Measurements from ENCODE around the gene GRIN3B.

Gene GRIN3B

DNA sequence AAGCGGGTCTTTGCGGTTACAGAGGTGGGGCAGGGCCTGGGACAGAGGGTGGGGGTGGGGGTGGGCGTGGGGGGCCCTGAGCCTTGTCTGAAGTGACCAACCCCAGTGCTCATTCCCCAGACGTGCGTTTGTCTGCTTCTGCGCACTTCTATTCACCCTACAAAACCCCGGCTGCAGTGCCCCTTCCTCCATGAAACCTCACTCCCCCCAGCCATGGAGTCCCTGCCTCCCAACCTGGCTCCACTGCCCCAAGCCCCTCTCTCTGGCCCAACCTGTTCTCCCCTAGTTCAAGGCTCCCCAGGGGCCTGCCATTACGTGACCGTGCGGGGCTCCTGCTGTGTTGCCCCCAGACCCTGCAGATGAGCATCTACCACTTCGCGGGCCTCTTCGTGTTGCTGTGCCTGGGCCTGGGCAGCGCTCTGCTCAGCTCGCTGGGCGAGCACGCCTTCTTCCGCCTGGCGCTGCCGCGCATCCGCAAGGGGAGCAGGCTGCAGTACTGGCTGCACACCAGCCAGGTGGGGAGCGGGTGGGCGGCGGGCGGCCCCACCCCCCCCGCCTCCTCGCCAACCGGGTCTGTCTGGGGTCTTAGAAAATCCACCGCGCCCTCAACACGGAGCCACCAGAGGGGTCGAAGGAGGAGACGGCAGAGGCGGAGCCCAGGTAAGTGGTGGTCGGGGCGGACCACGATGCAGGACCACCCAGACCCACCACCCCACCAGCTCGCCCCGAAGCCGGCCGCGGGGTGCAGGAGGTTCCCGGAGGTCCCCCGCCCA lies 8.2 kb downstream of the GRIN3B start:
- no peak for FAIRE-seq

DNA sequence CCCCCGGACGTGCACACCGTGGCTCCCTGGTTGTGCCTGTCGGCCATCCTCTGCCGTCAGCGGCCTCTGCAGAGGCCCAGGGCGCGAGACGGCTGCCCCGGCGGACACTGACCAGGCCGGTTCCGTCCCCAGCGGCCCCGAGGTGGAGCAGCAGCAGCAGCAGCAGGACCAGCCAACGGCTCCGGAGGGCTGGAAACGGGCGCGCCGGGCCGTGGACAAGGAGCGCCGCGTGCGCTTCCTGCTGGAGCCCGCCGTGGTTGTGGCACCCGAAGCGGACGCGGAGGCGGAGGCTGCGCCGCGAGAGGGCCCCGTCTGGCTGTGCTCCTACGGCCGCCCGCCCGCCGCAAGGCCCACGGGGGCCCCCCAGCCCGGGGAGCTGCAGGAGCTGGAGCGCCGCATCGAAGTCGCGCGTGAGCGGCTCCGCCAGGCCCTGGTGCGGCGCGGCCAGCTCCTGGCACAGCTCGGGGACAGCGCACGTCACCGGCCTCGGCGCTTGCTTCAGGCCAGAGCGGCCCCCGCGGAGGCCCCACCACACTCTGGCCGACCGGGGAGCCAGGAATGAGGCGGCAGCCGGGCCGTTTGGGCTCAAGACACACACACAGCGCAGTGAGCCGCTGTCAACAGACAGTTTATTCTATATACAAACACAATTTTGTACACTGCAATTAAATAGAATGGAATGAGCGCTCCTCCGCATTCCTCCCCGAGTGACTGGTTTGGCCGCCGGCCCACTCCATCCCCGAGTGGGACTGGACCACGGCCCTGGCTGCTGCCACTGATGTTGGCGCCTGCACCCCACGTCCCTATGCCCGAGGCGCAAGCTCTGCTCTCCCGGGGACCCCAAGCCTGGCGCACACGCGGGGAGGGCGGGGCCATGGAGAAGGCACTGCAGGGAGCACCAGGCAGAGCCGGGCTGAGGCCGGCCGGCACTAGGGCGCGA lies 9.1 kb downstream of the GRIN3B start:
- FAIRE-seq = no peak

DNA sequence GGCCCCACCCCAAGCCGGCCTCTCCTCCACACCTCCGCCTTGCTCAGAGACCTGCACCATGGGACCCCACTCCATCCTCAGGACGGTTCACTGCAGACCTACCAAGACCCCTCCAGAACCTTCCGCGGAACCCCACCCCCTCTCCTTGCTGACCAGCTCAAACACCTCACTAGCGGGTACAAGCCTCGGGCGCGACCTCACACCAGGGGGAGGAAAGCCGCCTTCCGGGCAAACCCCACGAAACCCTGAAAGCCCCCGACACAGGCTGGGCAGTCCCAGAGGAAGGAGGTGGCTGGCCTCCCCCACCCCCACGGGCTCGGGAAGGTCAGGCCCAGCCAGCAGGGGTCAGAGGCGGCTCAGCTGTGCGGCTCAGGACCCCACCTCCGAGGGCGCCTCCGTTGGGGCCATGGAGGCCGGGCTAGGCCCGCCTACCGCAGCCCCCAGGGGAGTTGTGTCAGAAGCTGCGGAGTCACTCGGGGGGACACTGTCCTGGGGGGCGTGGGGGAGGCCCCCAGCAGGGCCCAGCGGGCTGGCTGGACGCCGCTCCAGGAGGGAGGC lies 9.8 kb downstream of the GRIN3B start:
- FAIRE-seq = no peak

DNA sequence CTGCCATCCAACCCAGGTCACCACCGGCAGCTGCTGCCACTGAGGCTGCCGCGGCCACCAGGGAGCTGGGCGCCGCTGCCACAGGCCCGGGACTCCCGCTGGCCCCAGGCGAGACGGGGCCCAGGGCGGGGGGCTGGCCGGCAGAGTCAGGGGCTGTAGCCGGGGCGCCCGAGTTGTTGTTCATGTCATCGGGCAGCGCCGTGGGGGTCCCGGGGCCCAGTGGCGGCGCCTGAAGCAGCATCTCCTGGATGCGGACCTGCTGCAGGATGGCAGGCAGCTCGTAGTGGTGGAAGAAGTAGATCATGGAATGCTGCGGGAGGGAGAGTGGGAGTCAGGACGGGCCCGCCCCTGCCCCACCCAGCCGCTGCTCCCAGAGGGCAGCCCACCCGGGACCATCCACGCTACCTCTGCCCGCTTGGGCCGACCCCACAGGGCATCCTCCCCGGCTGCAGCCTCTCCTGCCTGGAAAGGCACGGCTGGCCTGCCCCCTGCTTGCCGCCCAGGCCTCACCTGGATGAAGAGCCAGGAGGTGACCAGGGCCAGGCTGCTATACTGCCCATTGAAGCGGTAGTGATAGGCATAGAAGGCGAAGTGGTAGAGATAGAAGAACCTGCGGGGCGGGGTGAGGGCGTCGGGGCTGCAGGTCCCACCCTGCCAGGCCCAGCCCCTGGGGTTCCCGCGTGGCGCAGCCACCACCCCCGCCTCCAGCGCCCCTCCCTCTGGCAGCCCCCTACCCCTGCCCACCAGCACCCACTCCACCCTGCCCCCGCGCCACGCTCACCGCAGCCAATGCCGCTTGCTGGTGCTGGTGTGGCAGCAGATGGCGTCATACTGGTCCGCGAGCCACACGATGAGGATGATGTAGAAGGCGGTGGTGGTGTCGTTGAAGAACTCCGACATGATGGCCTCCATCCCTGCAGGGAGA lies 10.6 kb downstream of the GRIN3B start:
- no peak for FAIRE-seq

DNA sequence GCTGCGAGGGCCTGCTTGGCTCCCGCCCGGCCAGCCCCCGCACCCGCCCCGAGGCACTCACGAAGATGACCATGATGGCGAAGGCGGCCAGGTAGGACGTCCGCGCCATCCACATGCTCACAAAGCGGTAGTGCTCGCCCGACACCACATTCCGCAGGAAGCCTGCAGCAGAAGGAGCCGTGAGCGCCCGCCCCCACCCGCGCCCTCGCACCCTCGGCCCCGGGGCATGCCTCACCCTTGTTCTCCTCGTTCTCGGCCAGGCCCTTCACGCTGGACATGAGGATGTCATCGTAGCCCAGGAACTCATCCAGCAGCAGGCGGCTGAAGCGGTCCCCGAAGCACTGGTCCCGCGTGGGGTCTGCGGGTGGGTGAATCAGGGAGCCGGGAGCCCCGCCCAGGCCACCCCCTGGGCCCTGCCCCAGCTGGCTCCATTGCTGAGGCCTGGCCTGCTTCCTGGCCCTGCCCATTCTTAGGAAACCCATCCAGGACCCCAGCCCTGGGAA lies 11.7 kb downstream of the GRIN3B start:
- FAIRE-seq = no peak

DNA sequence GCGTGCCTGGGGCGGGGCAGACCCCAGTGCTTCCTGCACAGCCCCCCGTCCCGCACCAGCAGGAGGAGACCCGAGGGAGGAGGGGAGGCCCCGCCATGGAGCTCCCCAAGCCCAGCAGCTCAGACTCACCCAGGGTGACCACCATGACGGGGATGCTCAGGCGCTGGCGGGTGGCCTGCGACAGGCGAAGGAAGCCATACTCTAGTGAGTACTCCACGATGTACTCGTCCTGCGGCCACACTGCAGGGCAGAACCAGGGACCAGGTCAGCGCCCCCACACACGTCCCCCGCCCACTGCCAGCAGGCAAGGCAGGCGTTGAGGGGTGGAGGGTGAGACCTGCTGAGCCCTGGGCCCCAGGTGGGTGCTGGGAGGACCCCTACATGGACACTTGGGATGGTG lies 12.1 kb downstream of the GRIN3B start:
- no peak for FAIRE-seq

DNA sequence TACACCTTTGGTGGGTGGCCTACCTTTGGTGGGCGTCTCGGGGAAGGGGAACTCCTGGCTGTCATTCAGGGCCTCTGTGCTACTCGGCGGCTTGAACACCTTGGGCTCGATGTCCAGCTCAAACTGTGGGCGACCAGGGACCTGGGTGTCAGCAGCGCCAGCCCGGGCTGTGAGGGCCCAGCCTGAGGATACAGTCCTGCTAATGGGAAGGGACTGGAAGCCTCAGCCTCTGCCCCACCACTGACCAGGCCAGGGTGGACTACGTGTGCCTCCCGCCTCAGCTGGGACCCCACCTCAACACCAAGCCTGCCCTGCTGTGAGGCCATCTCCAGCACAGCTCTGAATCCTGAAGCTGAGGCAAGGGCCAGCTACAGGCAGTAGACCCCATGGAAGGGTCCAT lies 13.0 kb downstream of the GRIN3B start:
- no peak for FAIRE-seq

DNA sequence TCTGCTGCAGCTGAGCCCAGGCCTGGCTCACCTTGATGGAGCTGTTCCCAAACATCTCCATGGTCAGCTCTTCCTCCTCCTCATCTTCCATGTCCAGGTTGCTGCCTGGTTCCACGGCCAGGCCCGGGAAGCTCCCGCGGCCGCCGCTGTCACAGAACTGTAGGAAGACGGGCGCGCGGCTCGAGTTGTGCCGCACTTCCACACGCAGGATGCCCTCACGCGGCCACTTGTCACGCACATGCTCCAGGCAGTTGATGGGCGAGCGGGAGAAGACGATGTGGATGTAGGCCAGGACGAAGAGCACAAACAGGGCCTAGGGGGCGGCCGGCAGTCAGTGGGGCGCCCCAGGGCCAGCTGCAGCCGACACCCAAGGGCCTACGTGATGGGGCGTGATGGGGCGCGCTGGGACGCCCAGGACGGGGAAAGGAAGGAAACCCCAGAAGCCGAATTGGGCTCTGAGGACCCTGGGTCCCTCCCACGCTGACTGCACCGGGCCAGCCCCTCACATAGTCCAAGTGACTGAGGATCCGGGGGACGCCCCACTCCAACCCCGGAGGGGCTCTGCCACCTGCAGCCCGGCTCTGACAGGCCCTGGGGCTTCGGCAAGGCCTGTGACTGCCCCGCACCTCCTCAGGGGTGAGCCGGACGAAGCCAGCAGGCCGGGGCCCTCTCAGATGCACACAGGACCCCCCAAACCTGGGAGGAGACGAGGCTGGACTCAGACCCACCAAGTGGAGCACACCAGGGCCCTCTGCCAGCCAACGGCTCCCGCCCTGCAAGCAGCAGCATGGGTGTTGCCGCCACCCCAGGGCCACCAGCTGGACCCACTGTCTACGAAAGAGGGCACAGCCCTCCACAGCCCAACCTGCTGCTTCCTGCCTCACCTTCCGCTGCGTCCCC lies 14.2 kb downstream of the GRIN3B start:
- no peak for FAIRE-seq

DNA sequence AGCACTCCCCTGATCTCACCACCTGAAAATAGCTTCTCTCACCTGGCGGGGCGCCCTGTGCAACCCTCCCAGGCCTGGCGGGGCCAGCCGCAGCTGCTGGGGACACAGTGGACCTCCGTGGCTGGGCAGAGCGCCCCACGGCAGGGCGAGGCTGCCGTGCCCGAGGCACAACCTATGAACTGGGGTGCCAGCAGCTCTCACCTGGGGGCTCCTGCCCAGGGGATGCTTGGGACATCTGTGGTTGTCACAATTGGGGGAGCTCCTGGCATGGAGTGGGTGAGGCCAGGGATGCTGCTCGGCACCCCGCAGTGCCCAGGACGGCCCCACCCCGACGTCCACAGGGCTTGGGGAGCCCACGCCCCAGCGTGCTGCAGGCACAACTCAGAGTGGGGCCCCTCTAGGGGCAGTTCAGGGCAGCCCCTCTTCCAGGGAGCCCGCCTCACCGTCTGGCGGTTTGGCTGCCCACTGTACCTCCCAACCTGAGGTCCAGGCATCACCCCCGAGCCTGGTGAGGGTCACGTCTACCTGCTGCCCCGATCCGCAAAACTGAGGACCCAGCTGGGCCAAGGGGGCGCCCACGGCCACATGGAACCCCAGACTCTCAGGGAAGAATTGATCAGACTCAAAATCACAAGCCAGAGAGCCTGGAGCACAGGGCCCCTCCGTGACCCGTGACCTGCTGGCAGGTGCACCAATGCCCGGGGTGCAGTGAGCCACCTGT lies 15.0 kb downstream of the GRIN3B start:
- no peak for FAIRE-seq

DNA sequence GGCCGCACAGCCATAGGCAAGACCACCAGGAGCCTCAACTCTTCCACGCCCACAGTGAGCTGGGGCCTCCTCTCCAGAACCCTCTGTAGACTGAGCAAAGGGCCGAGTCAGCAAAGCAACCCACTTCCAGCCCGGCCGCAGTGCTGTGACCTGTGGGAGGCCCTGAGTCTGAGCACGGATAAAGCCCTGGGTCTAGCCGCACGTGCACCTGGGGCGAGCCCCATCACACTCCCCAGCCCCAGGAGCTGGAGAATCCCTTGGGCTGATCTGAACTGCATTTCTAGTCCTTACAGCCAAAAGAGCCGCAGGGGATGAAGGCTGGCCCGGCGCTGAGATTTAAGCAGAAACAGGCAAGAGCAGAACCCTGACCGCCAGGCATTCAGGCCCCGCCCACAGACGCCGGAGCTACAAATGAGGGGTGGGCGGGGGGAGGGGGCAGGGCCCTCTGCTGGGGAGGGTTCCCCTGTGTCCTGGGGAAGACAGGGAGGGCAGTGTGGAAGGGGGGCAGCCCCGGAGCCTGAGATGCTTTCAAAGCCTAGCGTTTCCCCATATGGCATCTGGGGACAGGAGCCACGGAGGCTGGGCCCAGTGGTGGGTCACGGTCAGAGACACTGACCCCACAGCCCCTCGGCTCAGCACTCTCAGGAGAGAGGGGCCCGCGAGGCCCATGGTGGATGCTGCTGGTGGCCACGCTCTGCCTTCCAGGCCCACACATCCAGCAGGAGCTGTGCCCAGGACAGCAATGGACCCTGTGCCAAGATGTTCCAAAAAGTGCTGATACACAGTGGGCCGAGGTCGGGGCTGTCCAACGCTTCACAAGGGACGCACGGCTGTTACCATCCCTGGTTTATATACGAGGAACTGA lies 15.8 kb downstream of the GRIN3B start:
- no peak for FAIRE-seq

DNA sequence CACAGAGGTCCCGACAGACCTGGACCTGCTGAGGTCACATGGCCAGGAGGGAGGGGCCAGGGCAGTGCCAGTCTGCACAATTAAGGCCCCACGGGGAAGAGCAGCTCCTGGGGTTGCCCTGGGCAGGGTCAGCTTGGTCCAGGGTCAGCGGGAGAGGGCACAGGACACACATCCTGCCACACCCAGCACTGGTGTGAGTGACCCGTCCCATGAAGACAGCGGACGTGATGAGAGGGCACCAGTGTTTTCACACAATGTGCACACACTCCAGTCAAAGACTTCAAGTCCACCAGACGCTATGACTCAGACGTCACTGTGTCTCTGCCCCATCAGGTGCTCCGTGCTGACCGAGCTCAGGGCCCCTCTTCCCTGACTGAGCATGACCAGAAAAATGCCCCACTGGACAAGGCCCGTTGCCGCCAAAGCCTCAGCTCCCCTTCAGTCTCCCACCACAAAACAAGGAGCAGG lies 16.5 kb downstream of the GRIN3B start:
- FAIRE-seq = no peak

DNA sequence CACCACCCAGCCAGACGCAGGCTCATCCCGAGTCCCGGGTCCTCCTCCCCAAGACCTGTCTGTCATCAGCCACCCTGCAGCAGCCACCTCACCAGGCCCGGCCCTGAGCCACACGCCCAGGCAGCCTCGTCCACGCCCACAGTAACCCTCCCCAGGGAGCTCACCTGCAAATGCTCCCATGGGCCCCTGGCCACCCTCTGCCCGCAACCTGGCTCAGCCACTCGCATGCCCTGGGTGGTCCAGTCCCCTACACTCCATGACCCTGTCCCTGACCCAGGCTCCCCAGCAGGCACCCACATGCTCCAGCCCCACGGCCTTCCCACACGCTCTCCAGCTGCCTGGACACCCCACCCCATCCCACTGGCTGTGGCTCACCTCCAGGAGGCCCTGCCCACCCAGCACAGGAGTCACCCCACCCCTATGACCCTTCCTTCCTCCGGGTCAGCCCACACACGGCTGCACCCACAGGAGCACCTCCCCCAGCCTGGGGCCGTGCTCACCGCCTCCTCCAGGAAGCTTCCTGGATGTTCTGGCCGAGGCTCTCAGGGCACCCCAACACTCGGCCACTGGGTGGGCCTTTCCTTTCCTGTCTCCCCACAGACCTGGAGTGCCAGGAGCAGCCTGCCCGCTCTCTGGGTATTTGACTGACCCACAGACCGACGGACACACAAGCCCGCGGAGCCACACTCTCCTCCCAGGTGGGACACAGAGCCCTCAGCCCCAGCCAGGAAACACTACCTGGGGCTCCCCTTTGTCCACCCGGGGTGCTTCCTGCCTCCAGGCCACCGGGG lies 17.1 kb downstream of the GRIN3B start:
- FAIRE-seq = no peak

DNA sequence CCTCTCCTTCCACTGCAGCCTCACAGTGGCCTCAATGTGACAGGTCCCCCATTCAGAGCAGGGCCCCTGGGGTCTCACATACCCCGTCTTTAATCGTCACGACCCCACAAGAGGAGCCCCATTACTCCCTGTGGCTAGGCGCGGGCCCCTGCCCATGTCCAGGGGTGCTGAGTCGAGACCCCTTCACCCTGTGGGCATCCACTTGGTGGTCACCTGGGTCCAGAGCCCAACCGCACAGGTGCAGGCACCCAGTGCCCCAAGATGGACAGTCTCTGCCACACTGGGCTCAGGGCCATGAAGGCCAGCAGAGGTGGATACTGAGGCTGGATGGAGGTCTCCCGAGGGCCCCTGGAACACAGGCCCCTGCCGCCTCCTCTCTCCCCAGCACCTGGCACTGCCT lies 17.7 kb downstream of the GRIN3B start:
- no peak for FAIRE-seq

DNA sequence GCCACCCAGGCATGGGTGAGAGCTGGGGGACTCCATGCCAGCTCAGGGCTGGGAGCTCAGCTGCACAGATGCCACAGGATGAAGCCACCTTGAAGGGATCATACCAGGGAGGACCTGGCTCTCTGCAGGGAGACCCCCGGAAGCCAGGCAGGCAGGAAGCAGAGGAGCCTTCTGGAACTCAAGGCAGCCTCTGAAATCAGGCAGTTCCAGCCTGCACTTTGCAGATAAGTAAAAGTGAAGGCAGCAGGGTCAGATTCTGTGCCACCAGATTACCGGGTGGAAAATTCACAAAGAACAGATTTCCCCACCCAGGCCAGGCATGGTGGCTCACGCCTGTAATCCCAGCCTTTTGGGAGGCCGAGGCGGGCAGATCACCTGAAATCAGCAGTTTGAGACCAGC lies 18.2 kb downstream of the GRIN3B start:
- FAIRE-seq = no peak

DNA sequence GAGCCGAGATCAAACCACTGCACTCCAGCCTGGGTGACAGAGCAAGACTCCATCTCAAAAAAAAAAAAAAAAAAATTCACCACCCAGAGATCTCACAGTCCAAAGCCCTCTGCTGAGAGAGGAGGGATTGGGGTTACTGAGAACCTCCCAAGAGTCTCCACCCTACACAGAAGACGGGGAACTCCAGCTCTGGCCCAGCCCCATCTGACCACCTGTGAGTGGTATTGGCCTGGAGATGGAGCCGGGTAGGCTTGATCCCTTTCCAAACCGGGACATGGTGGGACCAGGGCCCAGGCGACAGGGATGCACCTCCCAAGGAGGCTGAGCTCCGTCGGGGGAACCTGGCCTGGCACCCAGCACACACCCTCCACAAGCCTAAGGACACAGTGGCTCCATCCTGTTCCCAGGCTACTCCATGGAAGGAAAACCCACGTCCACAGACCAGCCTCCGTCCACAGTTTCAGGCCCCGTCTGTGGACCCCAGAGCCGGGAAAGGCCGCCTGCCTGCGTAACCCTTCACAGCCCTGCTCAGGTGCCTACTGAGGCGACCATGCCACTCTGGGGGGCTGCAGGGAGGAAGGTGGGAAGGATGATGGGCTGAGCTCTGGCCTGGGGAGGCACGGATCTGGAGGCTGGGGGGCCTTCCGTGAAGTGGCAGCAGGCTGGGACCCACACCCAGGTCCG lies 18.9 kb downstream of the GRIN3B start:
- FAIRE-seq = no peak

DNA sequence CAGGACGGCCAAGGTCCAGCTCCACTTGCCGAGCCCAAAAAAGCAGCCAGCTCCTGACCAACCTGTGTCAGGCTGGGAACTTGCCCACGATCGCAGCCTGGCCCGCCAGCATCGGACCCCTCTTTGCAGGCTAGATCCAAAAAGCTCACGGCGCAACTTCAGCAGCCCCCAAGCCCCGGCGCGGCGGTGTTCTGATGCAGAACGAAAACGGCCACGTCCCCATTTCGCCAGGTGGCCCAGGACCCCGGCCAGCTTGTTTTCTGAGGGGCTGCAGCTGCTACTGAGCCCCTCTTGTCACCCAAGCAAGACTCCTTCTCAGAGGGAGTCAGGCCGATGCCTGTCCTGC lies 19.4 kb downstream of the GRIN3B start:
- FAIRE-seq = no peak

DNA sequence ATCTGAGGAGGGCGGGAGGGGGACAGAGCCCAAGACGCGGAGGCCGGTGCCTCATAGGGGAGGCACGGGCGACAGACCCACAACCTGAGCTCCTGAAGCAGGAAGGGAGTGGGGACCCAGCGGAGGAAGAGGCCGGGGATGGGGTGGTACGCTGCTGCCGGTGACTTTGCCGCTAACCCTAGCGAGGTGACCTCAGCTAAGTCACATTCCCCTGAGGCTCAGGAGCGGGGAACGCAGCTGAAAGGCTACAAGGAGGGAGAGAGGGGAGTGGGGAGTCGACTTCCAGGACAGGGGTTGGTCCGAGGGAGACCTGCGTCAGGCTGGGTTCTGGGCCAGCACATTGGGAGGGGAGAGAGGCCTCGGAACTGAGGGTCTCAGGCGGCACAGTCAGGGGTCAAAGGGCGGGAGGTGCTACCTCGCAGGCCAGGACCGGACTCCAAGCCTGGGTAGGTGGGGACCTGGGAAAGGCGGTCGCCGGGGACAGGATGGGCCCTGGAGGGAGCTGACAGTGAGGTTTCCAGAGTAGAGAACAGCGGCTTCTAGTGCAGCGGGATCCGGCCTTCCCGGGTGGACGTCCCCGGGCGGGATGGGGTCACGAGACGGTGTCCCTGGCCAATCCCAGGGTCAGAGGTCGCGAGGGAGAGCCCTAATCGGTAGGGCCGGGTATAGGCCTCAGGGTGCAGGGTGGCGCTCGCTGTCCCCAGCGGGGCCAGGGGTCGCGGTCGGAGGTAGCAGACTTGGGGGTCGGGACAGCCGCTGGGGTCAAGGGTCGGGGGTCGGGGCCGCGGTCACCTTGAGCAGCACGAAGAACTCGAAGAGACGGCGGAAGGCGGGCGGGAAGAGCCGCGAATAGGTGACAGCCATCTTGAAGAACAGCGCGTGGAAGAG lies 20.0 kb downstream of the GRIN3B start:
- no peak for FAIRE-seq
